DND-41 (cell line): ENCODE results near the gene SIRPD.
"Not testable (repeated sequence)": the region's sequence is repeated elsewhere in the genome, so short reads cannot be mapped to it uniquely, and the experiment has no call there.

Experiments used
- ATAC-seq: fragments of 200-7000 bp; cut with Tn5 transposase; 3 replicates; pipeline ENCODE4 v1.9.1; 2021; ENCODE audit warnings: low read depth; ENCODE audit not compliant: insufficient read depth
- DNase-seq: peaks from one replicate; pipeline ENCODE4 v3.0.0-alpha.2; 2020
- H2AFZ ChIP-seq: 2 replicates; pipeline ENCODE4 v1.6.0; 2012; ENCODE audit warnings: low read depth, low read length
- H3K27ac ChIP-seq: 2 replicates; pipeline ENCODE4 v1.5.1; 2012; ENCODE audit warnings: low read length, inconsistent platforms
- H3K27me3 ChIP-seq: fragments of 200-600 bp; sonication (generic); 2 replicates; pipeline ENCODE4 v1.6.0; 2012; ENCODE audit warnings: low read length, mild to moderate bottlenecking, inconsistent platforms; ENCODE audit not compliant: insufficient read depth, poor library complexity
- H3K36me3 ChIP-seq: 2 replicates; pipeline ENCODE4 v1.5.1; 2012; ENCODE audit warnings: low read length, inconsistent platforms; ENCODE audit not compliant: insufficient read depth
- H3K4me1 ChIP-seq: 2 replicates; pipeline ENCODE4 v1.5.1; 2012; ENCODE audit warnings: mild to moderate bottlenecking, low read length; ENCODE audit not compliant: insufficient read depth
- H3K4me2 ChIP-seq: 2 replicates; pipeline ENCODE4 v1.6.0; 2012; ENCODE audit warnings: mild to moderate bottlenecking, moderate library complexity, low read length, inconsistent platforms; ENCODE audit not compliant: insufficient read depth
- H3K4me3 ChIP-seq, 2 experiments: fragments of 200-600 bp in 1 of 2; shearing (Covaris generic) in 1 of 2; 2 replicates each; pipeline ENCODE4 v1.5.1; 2012 to 2016; ENCODE audit warnings: inconsistent platforms in 2 of 2, low read length in 2 of 2, mild to moderate bottlenecking in 2 of 2, low read depth in 1 of 2, moderate library complexity in 1 of 2
- H3K79me2 ChIP-seq: 2 replicates; pipeline ENCODE4 v1.6.0; 2012; ENCODE audit warnings: low read length, inconsistent platforms; ENCODE audit not compliant: insufficient read depth
- H3K9ac ChIP-seq: 2 replicates; pipeline ENCODE4 v1.6.0; 2012; ENCODE audit warnings: low read depth, mild to moderate bottlenecking, inconsistent platforms, low read length, moderate library complexity
- H3K9me3 ChIP-seq: 2 replicates; pipeline ENCODE4 v1.5.1; 2012; ENCODE audit warnings: low read length, moderate library complexity, mild to moderate bottlenecking, inconsistent platforms; ENCODE audit not compliant: insufficient read depth, severe bottlenecking
- H4K20me1 ChIP-seq: 2 replicates; pipeline ENCODE4 v1.6.0; 2012; ENCODE audit warnings: low read length; ENCODE audit not compliant: insufficient read depth
- EZH2 ChIP-seq: IDR thresholded peaks from 3 replicates; pipeline ENCODE4 v1.6.1; 2012; ENCODE audit warnings: borderline replicate concordance, low read depth, mild to moderate bottlenecking, moderate library complexity, low read length, inconsistent platforms; ENCODE audit not compliant: severe bottlenecking
- TF ChIP-seq, protein P1 (sequence below): IDR thresholded peaks from 2 replicates; pipeline ENCODE4 v1.5.1; 2012; ENCODE audit warnings: borderline replicate concordance, low read length, moderate library complexity, mild to moderate bottlenecking; ENCODE audit not compliant: poor library complexity, severe bottlenecking; ENCODE audit errors: extremely low read depth

SIRPD gene

DNA sequence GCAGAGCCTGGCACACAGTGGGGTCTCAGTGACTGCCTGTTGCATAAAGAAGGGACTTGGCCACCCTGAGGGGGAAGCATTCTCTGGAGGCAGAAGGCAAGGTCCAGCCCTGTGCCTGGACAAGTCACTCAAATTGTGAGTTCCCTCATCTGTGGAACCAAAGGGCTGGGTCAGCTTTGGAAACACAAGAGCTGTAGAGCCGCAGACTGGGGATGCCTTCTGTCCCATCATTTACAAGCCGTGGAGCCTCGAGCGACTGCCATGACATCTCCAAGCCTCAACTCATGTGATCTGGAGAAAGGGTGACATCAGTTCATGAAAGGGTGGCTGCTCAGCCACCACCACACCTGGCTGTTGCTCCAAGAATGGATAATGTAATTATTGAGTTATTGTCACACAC lies 20.4 kb upstream of the SIRPD start:
- no peak overlapping the region for H3K4me2 ChIP-seq
- no peaks in the 10 kb centered on the region for H3K4me1 ChIP-seq
- no peaks in the 10 kb centered on the region for H3K27me3 ChIP-seq
- H3K9ac ChIP-seq = no peak overlapping the region
- no peaks in the 10 kb centered on the region for H3K36me3 ChIP-seq
- no peak overlapping the region for H3K4me3 ChIP-seq
- no peak overlapping the region for H3K27ac ChIP-seq
- no peaks in the 10 kb centered on the region for H3K79me2 ChIP-seq
- H4K20me1 ChIP-seq = no peaks in the 10 kb centered on the region
- TF ChIP-seq, protein P1, sequence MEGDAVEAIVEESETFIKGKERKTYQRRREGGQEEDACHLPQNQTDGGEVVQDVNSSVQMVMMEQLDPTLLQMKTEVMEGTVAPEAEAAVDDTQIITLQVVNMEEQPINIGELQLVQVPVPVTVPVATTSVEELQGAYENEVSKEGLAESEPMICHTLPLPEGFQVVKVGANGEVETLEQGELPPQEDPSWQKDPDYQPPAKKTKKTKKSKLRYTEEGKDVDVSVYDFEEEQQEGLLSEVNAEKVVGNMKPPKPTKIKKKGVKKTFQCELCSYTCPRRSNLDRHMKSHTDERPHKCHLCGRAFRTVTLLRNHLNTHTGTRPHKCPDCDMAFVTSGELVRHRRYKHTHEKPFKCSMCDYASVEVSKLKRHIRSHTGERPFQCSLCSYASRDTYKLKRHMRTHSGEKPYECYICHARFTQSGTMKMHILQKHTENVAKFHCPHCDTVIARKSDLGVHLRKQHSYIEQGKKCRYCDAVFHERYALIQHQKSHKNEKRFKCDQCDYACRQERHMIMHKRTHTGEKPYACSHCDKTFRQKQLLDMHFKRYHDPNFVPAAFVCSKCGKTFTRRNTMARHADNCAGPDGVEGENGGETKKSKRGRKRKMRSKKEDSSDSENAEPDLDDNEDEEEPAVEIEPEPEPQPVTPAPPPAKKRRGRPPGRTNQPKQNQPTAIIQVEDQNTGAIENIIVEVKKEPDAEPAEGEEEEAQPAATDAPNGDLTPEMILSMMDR = no peak
- no peak for TF ChIP-seq EZH2
- no peak for DNase-seq
- H3K9me3 ChIP-seq = no peaks in the 10 kb centered on the region
- no peak overlapping the region for H2AFZ ChIP-seq
- no peak for ATAC-seq

DNA sequence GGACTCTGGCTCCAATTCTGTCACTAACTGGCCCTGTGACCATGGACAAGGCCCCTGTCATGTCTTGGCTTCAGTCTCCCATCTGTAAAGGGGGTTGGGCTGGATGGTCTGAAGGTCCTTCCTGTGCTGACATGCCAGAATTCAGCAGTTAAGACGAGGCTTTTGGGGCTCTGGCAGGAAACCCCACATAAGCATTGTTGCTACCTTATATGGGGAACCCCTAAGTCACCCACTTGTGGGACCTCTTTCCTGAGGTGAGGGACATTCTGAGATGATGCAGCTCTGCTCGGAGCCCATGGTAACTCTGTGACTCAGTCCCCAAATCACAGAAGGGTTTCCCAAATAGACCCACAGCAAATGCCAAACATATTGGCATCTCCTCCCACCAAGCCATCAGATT lies 19.8 kb upstream of the SIRPD start:
- not testable (repeated sequence) for H4K20me1 ChIP-seq, H3K27ac ChIP-seq, H3K9me3 ChIP-seq, H3K27me3 ChIP-seq, H3K4me3 ChIP-seq, ATAC-seq, DNase-seq, H3K9ac ChIP-seq, H3K79me2 ChIP-seq, H3K36me3 ChIP-seq, H3K4me2 ChIP-seq, H3K4me1 ChIP-seq, H2AFZ ChIP-seq

DNA sequence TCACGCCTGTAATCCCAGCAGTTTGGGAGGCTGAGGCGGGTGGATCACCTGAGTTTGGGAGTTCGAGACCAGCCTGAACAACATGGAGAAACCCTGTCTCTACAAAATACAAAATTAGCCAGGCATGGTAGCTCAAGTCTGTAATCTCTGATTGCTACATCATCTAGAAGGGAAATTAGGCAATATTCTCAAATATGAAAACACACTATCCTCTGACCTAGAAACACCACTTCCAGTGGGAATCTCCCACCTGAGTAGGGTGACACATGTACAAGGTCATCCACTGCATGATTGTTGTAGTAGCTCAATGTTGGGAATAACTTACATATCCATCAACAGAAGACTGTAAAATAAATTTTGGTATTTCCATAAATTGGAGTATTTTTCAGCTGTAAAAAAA lies 19.1 kb upstream of the SIRPD start:
- Histone ChIP-seq H2AFZ (no peak overlapping the region), H3K36me3 (no peaks in the 10 kb centered on the region), H3K9me3 (no peaks in the 10 kb centered on the region), H4K20me1 (no peaks in the 10 kb centered on the region), H3K79me2 (no peaks in the 10 kb centered on the region), H3K27me3 (no peaks in the 10 kb centered on the region), H3K4me1 (no peaks in the 10 kb centered on the region), H3K9ac (no peak overlapping the region), H3K4me2 (no peak overlapping the region), H3K4me3 (no peak overlapping the region), H3K27ac (no peak overlapping the region)
- no peak for TF ChIP-seq EZH2
- DNase-seq = no peak
- ATAC-seq = no peak

DNA sequence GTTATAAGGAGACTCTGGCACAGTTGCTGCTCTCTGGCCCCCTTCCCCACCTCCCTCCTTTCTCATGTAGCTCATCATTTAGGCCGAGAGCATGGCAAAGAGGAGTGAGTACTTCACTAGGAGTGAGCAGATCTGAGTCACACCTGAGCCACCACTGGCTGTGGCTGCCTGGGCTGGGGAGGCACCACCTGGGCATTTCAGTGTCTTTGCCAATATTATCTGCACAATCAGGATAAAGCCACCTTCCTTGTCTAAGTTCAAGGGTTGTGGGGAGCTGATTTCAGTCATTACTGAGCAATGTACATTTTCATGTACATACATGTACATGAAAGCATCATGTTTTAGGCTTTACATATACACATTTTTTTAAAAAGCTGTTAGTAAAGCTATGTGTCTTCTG lies 18.5 kb upstream of the SIRPD start:
- not testable (repeated sequence) for H2AFZ ChIP-seq, H3K27me3 ChIP-seq, H3K4me3 ChIP-seq, H4K20me1 ChIP-seq, H3K9me3 ChIP-seq, H3K9ac ChIP-seq, ATAC-seq, DNase-seq, H3K36me3 ChIP-seq, H3K4me2 ChIP-seq, H3K27ac ChIP-seq, H3K4me1 ChIP-seq, H3K79me2 ChIP-seq

DNA sequence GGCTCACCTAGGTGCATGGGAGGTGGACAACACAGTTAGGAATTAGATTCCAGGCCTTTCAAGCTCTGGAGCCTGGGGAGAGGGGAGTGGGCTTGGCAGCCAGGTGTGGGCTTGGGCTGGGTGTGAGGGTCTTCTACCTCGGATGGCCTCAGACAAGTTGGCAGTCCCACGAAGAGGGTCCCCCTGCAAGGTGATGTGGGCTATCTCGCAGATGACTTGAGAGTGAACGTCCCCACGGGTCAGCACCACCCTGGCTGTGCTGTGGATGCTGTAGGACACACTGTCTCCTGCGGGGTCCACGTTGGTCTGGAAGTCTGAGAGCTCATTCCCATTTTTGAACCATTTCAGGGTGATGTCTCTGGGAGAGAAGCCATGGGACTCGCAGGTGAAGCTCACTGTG lies 14.1 kb upstream of the SIRPD start:
- not testable (repeated sequence) for H3K27me3 ChIP-seq, H2AFZ ChIP-seq, H3K27ac ChIP-seq, ATAC-seq, H3K9ac ChIP-seq, H3K4me3 ChIP-seq, H3K9me3 ChIP-seq, H4K20me1 ChIP-seq, H3K79me2 ChIP-seq, H3K36me3 ChIP-seq, H3K4me1 ChIP-seq, DNase-seq, H3K4me2 ChIP-seq
